GM19397 (cell line): Measurements from ENCODE around the gene SLC45A2.
"Not testable (repeated sequence)": the region's sequence is repeated elsewhere in the genome, so short reads cannot be mapped to it uniquely, and the experiment has no call there.

ENCODE experiments used
- ATAC-seq: cut with Tn5 transposase; IDR thresholded peaks from one replicate; pipeline ENCODE4 v1.9.1; 2021; ENCODE audit warnings: mild to moderate bottlenecking, moderate library complexity; ENCODE audit not compliant: unreplicated experiment

Gene SLC45A2

GRCh38 chr5:33969572-33970452, 14.7 kb downstream of the SLC45A2 start:
- ATAC-seq: peak; percentile 70

- ATAC-seq: no peak
These were observed 16.1 kb downstream of the SLC45A2 start for GRCh38 chr5:33968211-33969005.

- no peak for ATAC-seq
These were observed 17.7 kb downstream of the SLC45A2 start for GRCh38 chr5:33966805-33967204.

GRCh38 chr5:33964132-33964700, 20.3 kb downstream of the SLC45A2 start:
- no peak for ATAC-seq

GRCh38 chr5:33958176-33958575, 26.3 kb downstream of the SLC45A2 start:
- ATAC-seq: no peak

- ATAC-seq: no peak
These were observed 26.8 kb downstream of the SLC45A2 start for GRCh38 chr5:33957577-33958150.

- ATAC-seq: not testable (repeated sequence)
These were observed 32.3 kb downstream of the SLC45A2 start for GRCh38 chr5:33952175-33952574.

GRCh38 chr5:33944543-33945132, 39.9 kb downstream of the SLC45A2 start:
- ATAC-seq: no peak

- ATAC-seq: no peak
These were observed 43.4 kb downstream of the SLC45A2 start for GRCh38 chr5:33941090-33941489.

- ATAC-seq: no peak
These were observed 44.8 kb downstream of the SLC45A2 start for GRCh38 chr5:33939556-33940262.

- ATAC-seq: no peak
These were observed 45.6 kb downstream of the SLC45A2 start for GRCh38 chr5:33938881-33939280.

- no peak for ATAC-seq
These were observed 46.0 kb downstream of the SLC45A2 start for GRCh38 chr5:33938507-33938796.

GRCh38 chr5:33937707-33938506, 46.6 kb downstream of the SLC45A2 start:
- no peak for ATAC-seq

GRCh38 chr5:33937017-33937706, 47.3 kb downstream of the SLC45A2 start:
- no peak for ATAC-seq

GRCh38 chr5:33936381-33937016, 48.0 kb downstream of the SLC45A2 start, which contains the start of gene RXFP3:
RXFP3 (plus strand) TSS chr5:33936386; CDS start chr5:33936741, 355 bp downstream.
- no peak for ATAC-seq

- peak; percentile 55 for ATAC-seq
These were observed 48.5 kb downstream of the SLC45A2 start for GRCh38 chr5:33936004-33936380.

- ATAC-seq: peak; percentile 14
These were observed 50.3 kb downstream of the SLC45A2 start for GRCh38 chr5:33934176-33934575.

GRCh38 chr5:33933723-33934169, 50.7 kb downstream of the SLC45A2 start:
- peak; percentile 72 for ATAC-seq
